Gastrocnemius medialis (tissue), 4 donors: ENCODE measurements around the gene PROCA1. TPM values are rescaled to one million over a fixed set of nuclear protein-coding genes. Genes with fewer than 3 reads are reported as not detected.
A peak's percentile ranks its signal among the peaks of the same experiment; 100 is the strongest.

Source experiments
- ATAC-seq, 2 donors: fragments of 150-250 bp; one replicate each; pipeline ENCODE4 v1.9.1; 2016
- DNase-seq, 2 donors: peaks; one replicate each; pipeline ENCODE4 v3.0.0-alpha.2; 2019
- H3K27ac ChIP-seq, 4 donors: fragments of 200-600 bp; sonication (generic); 1 replicate in 1 of 4; 2 replicates in 3 of 4; pipeline ENCODE4 v1.5.1; 2016 to 2018; ENCODE audit warnings: mild to moderate bottlenecking in 2 of 4, moderate library complexity in 1 of 4
- H3K27me3 ChIP-seq, 3 donors: fragments of 200-600 bp; sonication (generic) in 2 of 3; 1 replicate in 1 of 3; 2 replicates in 2 of 3; pipeline versions ENCODE4 v1.5.1 to v1.6.0; 2016 to 2019; ENCODE audit warnings: mild to moderate bottlenecking in 1 of 3, moderate library complexity in 1 of 3
- H3K36me3 ChIP-seq, 2 donors: fragments of 200-600 bp; sonication (generic) in 1 of 2; one replicate each; pipeline ENCODE4 v1.5.1; 2017 to 2018
- H3K4me1 ChIP-seq, 2 donors: fragments of 200-600 bp; sonication (generic) in 1 of 2; one replicate each; pipeline ENCODE4 v1.5.1; 2016 to 2017; ENCODE audit warnings: mild to moderate bottlenecking in 2 of 2
- H3K4me3 ChIP-seq, 4 donors: fragments of 200-600 bp; sonication (generic) in 3 of 4; 1 replicate in 1 of 4; 2 replicates in 3 of 4; pipeline ENCODE4 v1.5.1; 2016 to 2019; ENCODE audit warnings: mild to moderate bottlenecking in 2 of 4
- H3K9me3 ChIP-seq, 3 donors: fragments of 200-600 bp; sonication (generic) in 2 of 3; 1 replicate in 1 of 3; 2 replicates in 2 of 3; pipeline ENCODE4 v1.5.1; 2016 to 2019
- CTCF ChIP-seq, 5 experiments: fragments of 450-650 bp in 3 of 5; fragments of 200-600 bp in 2 of 5; sonication (generic) in 2 of 5; IDR thresholded peaks in 4 of 5; conservative IDR thresholded peaks in 1 of 5; 1 replicate in 4 of 5; 2 replicates in 1 of 5; pipeline ENCODE4 v1.5.1; 2016 to 2019; ENCODE audit warnings: antibody characterized with exemption in 5 of 5, mild to moderate bottlenecking in 3 of 5, moderate library complexity in 3 of 5
- POLR2A ChIP-seq, 2 donors: fragments of 450-650 bp; IDR thresholded peaks; one replicate each; pipeline ENCODE4 v1.6.1; 2017; ENCODE audit warnings: antibody characterized with exemption in 2 of 2, mild to moderate bottlenecking in 2 of 2, moderate library complexity in 2 of 2
- in situ Hi-C, 4 donors: fragments of 200-750 bp; cut with MboI; loops; one replicate each; pipeline versions ENCODE4 v1.15.0 to v1.8.0; 2017; ENCODE audit warnings: low sequenced_read_pairs in 4 of 4
- intact Hi-C: fragments of 100-400 bp; cut with DNase I; formaldehyde crosslinking; loops from one replicate; pipeline ENCODE4 v1.15.1; 2023; ENCODE audit warnings: low total_unique reads
- total RNA-seq, 4 donors: library from RNA; depleted of rRNA; stranded (reverse); fragments of >200 nt; gene quantifications; one replicate each; pipeline versions ENCODE4 v1.1.0 to v1.2.3, GENCODE V29; 2016

The PROCA1 gene
- total RNA-seq, 4 donors from 2014 or later, result 0.42 to 1.6 (median 0.49) TPM; not detected in 1

GRCh38 chr17:28756049-28756804, 44.5 kb upstream of the PROCA1 start:
- no peak overlapping the region for H3K27ac ChIP-seq
- no peak for TF ChIP-seq POLR2A (IDR thresholded peaks at IDR 0.05)
- TF ChIP-seq CTCF (IDR thresholded peaks at IDR 0.05 in 4 of 5, conservative IDR thresholded peaks at IDR 0.05 in 1 of 5), result no peak
- intact Hi-C loops, result no loop called here
- no peaks in the 10 kb centered on the region for H3K9me3 ChIP-seq
- H3K36me3 ChIP-seq, result peaks cover 0 to 24% of the 10 kb centered on the region in 2 donors
- H3K27me3 ChIP-seq, result no peaks in the 10 kb centered on the region
- peaks cover 0 to 6% of the 10 kb centered on the region in 2 donors for H3K4me1 ChIP-seq
- DNase-seq, result no peak
- H3K4me3 ChIP-seq, result no peak overlapping the region
- no peak for ATAC-seq
- in situ Hi-C loops, result loop anchor here in 1 of 4 donors (25.0 kb wide), 1 partner anchor 106 kb away; the partner anchor contains the start of gene ERAL1

- intact Hi-C loops, result no loop called here
- Histone ChIP-seq H3K4me1 (no peaks in the 10 kb centered on the region), H3K27ac (no peak overlapping the region), H3K4me3 (no peak overlapping the region), H3K36me3 (peaks cover 0 to 24% of the 10 kb centered on the region in 2 donors), H3K27me3 (no peaks in the 10 kb centered on the region), H3K9me3 (no peaks in the 10 kb centered on the region)
- no peak for DNase-seq
- no peak for ATAC-seq
- in situ Hi-C loops, result loop anchor here in 1 of 4 donors (25.0 kb wide), 1 partner anchor 107 kb away; the partner anchor contains the start of gene ERAL1
- no peak for TF ChIP-seq POLR2A (IDR thresholded peaks at IDR 0.05)
- no peak for TF ChIP-seq CTCF (IDR thresholded peaks at IDR 0.05 in 4 of 5, conservative IDR thresholded peaks at IDR 0.05 in 1 of 5)
These were observed 43.8 kb upstream of the PROCA1 start for GRCh38 chr17:28755486-28755885.

- no peaks in the 10 kb centered on the region for H3K9me3 ChIP-seq
- H3K4me3 ChIP-seq, result no peak overlapping the region
- H3K27me3 ChIP-seq, result no peaks in the 10 kb centered on the region
- no peak for ATAC-seq
- intact Hi-C loops, result no loop called here
- peaks cover 6 to 7% of the 10 kb centered on the region in 2 donors for H3K4me1 ChIP-seq
- DNase-seq, result no peak
- H3K27ac ChIP-seq, result no peak overlapping the region
- no peaks in the 10 kb centered on the region for H3K36me3 ChIP-seq
- in situ Hi-C loops, result loop anchor here in 1 of 4 donors (25.0 kb wide), 1 partner anchor 111 kb away; the partner anchor contains the start of gene ERAL1
- TF ChIP-seq POLR2A (IDR thresholded peaks at IDR 0.05) (no peak), CTCF (IDR thresholded peaks at IDR 0.05 in 4 of 5, conservative IDR thresholded peaks at IDR 0.05 in 1 of 5) (no peak)
These were observed 40.1 kb upstream of the PROCA1 start for GRCh38 chr17:28751600-28752366.

GRCh38 chr17:28750178-28751047, 38.7 kb upstream of the PROCA1 start:
- TF ChIP-seq CTCF (IDR thresholded peaks at IDR 0.05 in 4 of 5, conservative IDR thresholded peaks at IDR 0.05 in 1 of 5), result peak; percentile 93 to 100 (median 98)
- TF ChIP-seq POLR2A (IDR thresholded peaks at IDR 0.05), result no peak
- no peak overlapping the region for H3K4me3 ChIP-seq
- no peaks in the 10 kb centered on the region for H3K27me3 ChIP-seq
- DNase-seq, result peak; percentile 84 to 90
- H3K4me1 ChIP-seq, result peaks cover 7 to 20% of the 10 kb centered on the region in 2 donors
- no peak overlapping the region for H3K27ac ChIP-seq
- ATAC-seq, result peak; percentile 81 to 93
- no peaks in the 10 kb centered on the region for H3K36me3 ChIP-seq
- H3K9me3 ChIP-seq, result no peaks in the 10 kb centered on the region
- in situ Hi-C loops (loop anchor here in 1 of 4 donors (25.0 kb wide), 1 partner anchor 112 kb away; the partner anchor contains the start of gene ERAL1), intact Hi-C loops (loop anchor here (1.0 kb wide), 1 partner anchor 24 kb away; the partner anchor contains the start of gene TLCD1)
